ENCODE measurements around the gene KCNN1.
A peak's percentile ranks its signal among the peaks of the same experiment; 100 is the strongest.
"Not testable (repeated sequence)": the region's sequence is repeated elsewhere in the genome, so short reads cannot be mapped to it uniquely, and the experiment has no call there.

Gene KCNN1

GRCh38 chr19:18002347-18002850 is 35.5 kb downstream of the KCNN1 start:
- no peaks in the 10 kb centered on the region for H3K79me1 ChIP-seq (ENCODE audit: low read length)
- no peak overlapping the region for H3K9ac ChIP-seq (ENCODE audit: low read length)
- no peak overlapping the region for H4K91ac ChIP-seq (ENCODE audit: low read depth, low read length)
- peaks cover 3% of the 10 kb centered on the region for H3K27me3 ChIP-seq (ENCODE audit: insufficient read depth, low read length)
- no peak overlapping the region for H3K27ac ChIP-seq (ENCODE audit: low read depth, low read length)
- DNase-seq, result no peak
- peaks cover 3 to 9% of the 10 kb centered on the region in 2 experiments for H3K4me1 ChIP-seq (ENCODE audit: control insufficient read depth in 1 of 2, insufficient read depth in 2 of 2, low read length in 2 of 2)
- no peak overlapping the region for H3K23ac ChIP-seq (ENCODE audit: low read length)
- no peak overlapping the region for H2BK12ac ChIP-seq (ENCODE audit: low read length)
- H3K4me2 ChIP-seq (ENCODE audit: low read length), result no peak overlapping the region
- no peak overlapping the region for H4K8ac ChIP-seq (ENCODE audit: low read depth, low read length)
- H3K4ac ChIP-seq (ENCODE audit: low read depth, low read length), result no peak overlapping the region
- no peaks in the 10 kb centered on the region for H3K79me2 ChIP-seq (ENCODE audit: control insufficient read depth, insufficient read depth, low read length, poor library complexity)
- no peak overlapping the region for H2BK120ac ChIP-seq (ENCODE audit: insufficient read depth, low read length, poor library complexity)
- H2BK5ac ChIP-seq (ENCODE audit: low read depth, low read length, poor library complexity), result no peak overlapping the region
- WGBS (ENCODE audit: extremely low coverage, insufficient coverage, insufficient read length), result no CpG with 5 or more reads among the region's 27 CpGs
- H3K36me3 ChIP-seq (ENCODE audit: control insufficient read depth in 1 of 2, insufficient read depth in 2 of 2, low read length in 2 of 2), result no peaks in the 10 kb centered on the region
- H3K9me3 ChIP-seq (ENCODE audit: insufficient read depth, low read depth, low read length), result peaks cover 2% of the 10 kb centered on the region
- no peak overlapping the region for H3K4me3 ChIP-seq (ENCODE audit: low read depth, low read length)
- H3K18ac ChIP-seq (ENCODE audit: low read length), result no peak overlapping the region
- no peak overlapping the region for H2AK5ac ChIP-seq (ENCODE audit: low read length)
- no peak overlapping the region for H4K12ac ChIP-seq (ENCODE audit: low read depth, low read length)
- H2AFZ ChIP-seq (ENCODE audit: insufficient read depth, low read length, poor library complexity), result no peak overlapping the region
- no peak overlapping the region for H3K14ac ChIP-seq (ENCODE audit: low read length)

GRCh38 chr19:18005750-18006149 is 38.8 kb downstream of the KCNN1 start:
- peaks cover 11 to 19% of the 10 kb centered on the region in 2 experiments for H3K4me1 ChIP-seq (ENCODE audit: control insufficient read depth in 1 of 2, insufficient read depth in 2 of 2, low read length in 2 of 2)
- WGBS (ENCODE audit: extremely low coverage, insufficient coverage, insufficient read length), result no CpG with 5 or more reads among the region's 35 CpGs
- not testable (repeated sequence) for H3K27me3 ChIP-seq (ENCODE audit: insufficient read depth, low read length); H3K23ac ChIP-seq (ENCODE audit: low read length); H3K9me3 ChIP-seq (ENCODE audit: insufficient read depth, low read depth, low read length); H2BK12ac ChIP-seq (ENCODE audit: low read length); H3K36me3 ChIP-seq (ENCODE audit: control insufficient read depth in 1 of 2, insufficient read depth in 2 of 2, low read length in 2 of 2); H2AK5ac ChIP-seq (ENCODE audit: low read length); H3K4ac ChIP-seq (ENCODE audit: low read depth, low read length); H3K4me3 ChIP-seq (ENCODE audit: low read depth, low read length); H3K79me2 ChIP-seq (ENCODE audit: control insufficient read depth, insufficient read depth, low read length, poor library complexity); H3K9ac ChIP-seq (ENCODE audit: low read length); H2AFZ ChIP-seq (ENCODE audit: insufficient read depth, low read length, poor library complexity); H3K4me2 ChIP-seq (ENCODE audit: low read length); H3K27ac ChIP-seq (ENCODE audit: low read depth, low read length); H4K12ac ChIP-seq (ENCODE audit: low read depth, low read length); H3K14ac ChIP-seq (ENCODE audit: low read length); H3K79me1 ChIP-seq (ENCODE audit: low read length); H2BK120ac ChIP-seq (ENCODE audit: insufficient read depth, low read length, poor library complexity); H3K18ac ChIP-seq (ENCODE audit: low read length); DNase-seq; H2BK5ac ChIP-seq (ENCODE audit: low read depth, low read length, poor library complexity); H4K8ac ChIP-seq (ENCODE audit: low read depth, low read length); H4K91ac ChIP-seq (ENCODE audit: low read depth, low read length)

- Histone ChIP-seq H3K36me3 (ENCODE audit: control insufficient read depth in 1 of 2, insufficient read depth in 2 of 2, low read length in 2 of 2) (peaks cover 0 to 6% of the 10 kb centered on the region in 2 experiments), H3K4ac (ENCODE audit: low read depth, low read length) (no peak overlapping the region), H2BK12ac (ENCODE audit: low read length) (no peak overlapping the region), H3K4me1 (ENCODE audit: control insufficient read depth in 1 of 2, insufficient read depth in 2 of 2, low read length in 2 of 2) (peaks cover 11 to 13% of the 10 kb centered on the region in 2 experiments), H3K27me3 (ENCODE audit: insufficient read depth, low read length) (no peaks in the 10 kb centered on the region), H4K12ac (ENCODE audit: low read depth, low read length) (no peak overlapping the region), H3K79me2 (ENCODE audit: control insufficient read depth, insufficient read depth, low read length, poor library complexity) (no peaks in the 10 kb centered on the region), H4K8ac (ENCODE audit: low read depth, low read length) (no peak overlapping the region), H2BK120ac (ENCODE audit: insufficient read depth, low read length, poor library complexity) (no peak overlapping the region), H3K14ac (ENCODE audit: low read length) (no peak overlapping the region), H3K9me3 (ENCODE audit: insufficient read depth, low read depth, low read length) (peaks cover under 1% of the 10 kb centered on the region), H3K4me3 (ENCODE audit: low read depth, low read length) (peak overlapping the region; percentile 56), H2BK5ac (ENCODE audit: low read depth, low read length, poor library complexity) (no peak overlapping the region), H3K18ac (ENCODE audit: low read length) (no peak overlapping the region), H3K27ac (ENCODE audit: low read depth, low read length) (no peak overlapping the region), H3K23ac (ENCODE audit: low read length) (no peak overlapping the region), H3K9ac (ENCODE audit: low read length) (no peak overlapping the region), H4K91ac (ENCODE audit: low read depth, low read length) (no peak overlapping the region), H2AFZ (ENCODE audit: insufficient read depth, low read length, poor library complexity) (peak overlapping the region; percentile 85), H3K79me1 (ENCODE audit: low read length) (no peaks in the 10 kb centered on the region), H2AK5ac (ENCODE audit: low read length) (no peak overlapping the region), H3K4me2 (ENCODE audit: low read length) (peak overlapping the region; percentile 89)
- no CpG with 5 or more reads among the region's 46 CpGs for WGBS (ENCODE audit: extremely low coverage, insufficient coverage, insufficient read length)
- DNase-seq, result peak; percentile 82 to 95
Measured at GRCh38 chr19:18007044-18007916, 40.4 kb downstream of the KCNN1 start.

GRCh38 chr19:18007917-18008673 is 41.2 kb downstream of the KCNN1 start, which contains the start of gene ARRDC2:
Gene ARRDC2, plus strand, starts transcription at chr19:18008170. Its CDS starts 141 bp downstream, at chr19:18008311.
- no peak within 1 kb of the TSS for H3K18ac ChIP-seq (ENCODE audit: low read length)
- no peak within 1 kb of the TSS for H2BK5ac ChIP-seq (ENCODE audit: low read depth, low read length, poor library complexity)

More at GRCh38 chr19:18007917-18008673, 41.2 kb downstream of the KCNN1 start, which contains the start of gene ARRDC2:
- DNase-seq, result peak; percentile 84 to 93
- no peak within 1 kb of the TSS for H4K91ac ChIP-seq (ENCODE audit: low read depth, low read length)
- H4K8ac ChIP-seq (ENCODE audit: low read depth, low read length), result peak within 1 kb of the TSS; percentile 62
- H3K4ac ChIP-seq (ENCODE audit: low read depth, low read length), result no peak within 1 kb of the TSS
- no peak within 1 kb of the TSS for H3K9ac ChIP-seq (ENCODE audit: low read length)
- peak within 1 kb of the TSS; percentile 85 for H2AFZ ChIP-seq (ENCODE audit: insufficient read depth, low read length, poor library complexity)
- H3K79me2 ChIP-seq (ENCODE audit: control insufficient read depth, insufficient read depth, low read length, poor library complexity), result no peaks in the 10 kb centered on the region
- no CpG with 5 or more reads among the region's 92 CpGs for WGBS (ENCODE audit: extremely low coverage, insufficient coverage, insufficient read length)
- no peaks in the 10 kb centered on the region for H3K27me3 ChIP-seq (ENCODE audit: insufficient read depth, low read length)
- H2BK12ac ChIP-seq (ENCODE audit: low read length), result no peak within 1 kb of the TSS
- peak within 1 kb of the TSS; percentile 56 for H3K4me3 ChIP-seq (ENCODE audit: low read depth, low read length)
- no peaks in the 10 kb centered on the region for H3K79me1 ChIP-seq (ENCODE audit: low read length)
- H4K12ac ChIP-seq (ENCODE audit: low read depth, low read length), result no peak within 1 kb of the TSS
- H3K23ac ChIP-seq (ENCODE audit: low read length), result no peak within 1 kb of the TSS
- H3K14ac ChIP-seq (ENCODE audit: low read length), result peak within 1 kb of the TSS; percentile 16
- no peak within 1 kb of the TSS for H3K27ac ChIP-seq (ENCODE audit: low read depth, low read length)
- H3K36me3 ChIP-seq (ENCODE audit: control insufficient read depth in 1 of 2, insufficient read depth in 2 of 2, low read length in 2 of 2), result peaks cover 0 to 6% of the 10 kb centered on the region in 2 experiments
- H2BK120ac ChIP-seq (ENCODE audit: insufficient read depth, low read length, poor library complexity), result no peak within 1 kb of the TSS
- peaks cover 11 to 13% of the 10 kb centered on the region in 2 experiments for H3K4me1 ChIP-seq (ENCODE audit: control insufficient read depth in 1 of 2, insufficient read depth in 2 of 2, low read length in 2 of 2)
- H3K9me3 ChIP-seq (ENCODE audit: insufficient read depth, low read depth, low read length), result no peaks in the 10 kb centered on the region
- H2AK5ac ChIP-seq (ENCODE audit: low read length), result no peak within 1 kb of the TSS
- H3K4me2 ChIP-seq (ENCODE audit: low read length), result peak within 1 kb of the TSS; percentile 89

All from trophoblast cell (in vitro differentiated cells and primary cell).